GM19455 (cell line): ENCODE measurements around the gene CCHCR1.
A peak's percentile ranks its signal among the peaks of the same experiment; 100 is the strongest.

Source experiments
- ATAC-seq: cut with Tn5 transposase; IDR thresholded peaks from one replicate; pipeline ENCODE4 v1.9.1; 2021; ENCODE audit not compliant: unreplicated experiment

CCHCR1 gene

GRCh38 chr6:31162463-31163165, 5.0 kb upstream of the CCHCR1 start:
- ATAC-seq: no peak

GRCh38 chr6:31161216-31162126, 3.9 kb upstream of the CCHCR1 start:
- no peak for ATAC-seq

- ATAC-seq: no peak
These were observed 1.6 kb upstream of the CCHCR1 start for GRCh38 chr6:31158863-31159855.

- ATAC-seq: peak; percentile 84
These were observed 699 bp upstream of the CCHCR1 start, which contains the start of gene TCF19 for GRCh38 chr6:31158140-31158862. TCF19 (plus strand) TSS chr6:31158589; CDS start chr6:31159470, 881 bp downstream.

- ATAC-seq: no peak
These were observed 961 bp downstream of the CCHCR1 start for GRCh38 chr6:31156641-31157040.

GRCh38 chr6:31154436-31154835, 3.2 kb downstream of the CCHCR1 start:
- ATAC-seq: no peak

- ATAC-seq: no peak
These were observed 4.8 kb downstream of the CCHCR1 start for GRCh38 chr6:31152781-31153180.

- no peak for ATAC-seq
These were observed 7.7 kb downstream of the CCHCR1 start for GRCh38 chr6:31149827-31150447.

GRCh38 chr6:31145386-31145785, 12.2 kb downstream of the CCHCR1 start:
- no peak for ATAC-seq

GRCh38 chr6:31144970-31145340, 12.6 kb downstream of the CCHCR1 start:
- no peak for ATAC-seq

GRCh38 chr6:31144296-31144969, 13.2 kb downstream of the CCHCR1 start:
- no peak for ATAC-seq

- no peak for ATAC-seq
These were observed 14.5 kb downstream of the CCHCR1 start for GRCh38 chr6:31143148-31143547.

GRCh38 chr6:31142361-31142761, 15.2 kb downstream of the CCHCR1 start:
- no peak for ATAC-seq

- ATAC-seq: no peak
These were observed 17.0 kb downstream of the CCHCR1 start for GRCh38 chr6:31140643-31141042.

- ATAC-seq: no peak
These were observed 18.0 kb downstream of the CCHCR1 start for GRCh38 chr6:31139599-31139998.

- ATAC-seq: no peak
These were observed 18.6 kb downstream of the CCHCR1 start, which contains the start of gene PSORS1C2 for GRCh38 chr6:31138982-31139381. PSORS1C2 (minus strand) TSS chr6:31139066; CDS start chr6:31139026, 40 bp downstream.

GRCh38 chr6:31135710-31136109, 21.9 kb downstream of the CCHCR1 start:
- ATAC-seq: no peak

- ATAC-seq: no peak
These were observed 24.8 kb downstream of the CCHCR1 start for GRCh38 chr6:31132806-31133205.

- ATAC-seq: no peak
These were observed 26.0 kb downstream of the CCHCR1 start for GRCh38 chr6:31131595-31131994.
